HepG2 (cell line): ENCODE results near the gene TASP1. TPM values are rescaled to one million over a fixed set of nuclear protein-coding genes. Genes with fewer than 3 reads are reported as not detected.

ENCODE experiments used
- ATAC-seq: fragments of 200-7000 bp; cut with Tn5 transposase; 3 replicates; pipeline ENCODE4 v1.9.1; 2020; ENCODE audit warnings: mild to moderate bottlenecking, moderate library complexity
- BruUV-seq: library from RNA; stranded (reverse); fragments of 400-500 nt; replicated peaks from 2 replicates; lab custom pipeline; 2021; lab: Mats Ljungman, UMichigan
- CTCF ChIA-PET: fragments of 300-600 bp; formaldehyde crosslinking; extraction: SDS; loops from one replicate; lab custom pipeline; 2021; ENCODE audit warnings: low total read pairs, inconsistent platforms, low intra/inter-chr PET ratio; lab: Yijun Ruan, JAX
- POLR2A ChIA-PET: fragments of 350-600 bp; sonication (Branson Sonifier 250); formaldehyde crosslinking; loops from one replicate; lab custom pipeline; 2020; ENCODE audit warnings: antibody characterized with exemption, inconsistent platforms; lab: Yijun Ruan, JAX
- DNase-seq: peaks from one replicate; pipeline ENCODE4 v3.0.0-alpha.2; 2015; ENCODE audit warnings: low spot score
- FAIRE-seq: peaks from 3 replicates; lab custom pipeline; 2011; peaks lifted over from hg19 to GRCh38; lab: Jason Lieb, UNC
- H2AFZ ChIP-seq: one replicate; pipeline ENCODE4 v1.6.1; 2011; ENCODE audit warnings: low read length, inconsistent platforms
- H3K27ac ChIP-seq: fragments of 300-600 bp; 3 replicates; pipeline ENCODE4 v1.8.0; 2011; ENCODE audit warnings: mixed run types, mild to moderate bottlenecking, mixed read lengths, low read length, inconsistent platforms; ENCODE audit not compliant: insufficient read depth; ENCODE audit errors: extremely low read length
- H3K27me3 ChIP-seq, 2 experiments: fragments of 200-600 bp in 1 of 2; 2 replicates in 1 of 2; 3 replicates in 1 of 2; pipeline versions ENCODE4 v1.6.0 to v1.8.0; 2011; ENCODE audit warnings: low read length in 2 of 2, mild to moderate bottlenecking in 2 of 2, moderate library complexity in 2 of 2, inconsistent platforms in 1 of 2; ENCODE audit not compliant: insufficient read depth in 2 of 2, control insufficient read depth in 1 of 2
- H3K36me3 ChIP-seq, 2 experiments: fragments of 200-600 bp in 1 of 2; replicated peaks in 1 of 2; 2 replicates in 1 of 2; 3 replicates in 1 of 2; pipeline versions ENCODE4 v1.5.1 to v1.8.0; 2011; ENCODE audit warnings: low read length in 2 of 2, inconsistent platforms in 1 of 2; ENCODE audit not compliant: insufficient read depth in 2 of 2, control insufficient read depth in 1 of 2
- H3K4me1 ChIP-seq: 2 replicates; pipeline ENCODE4 v1.5.1; 2012; ENCODE audit warnings: low read length, inconsistent platforms; ENCODE audit not compliant: insufficient read depth
- H3K4me2 ChIP-seq: 2 replicates; pipeline ENCODE4 v1.6.0; 2011; ENCODE audit warnings: low read depth, low read length, inconsistent platforms
- H3K4me3 ChIP-seq, 3 experiments: fragments of 200-600 bp in 1 of 3; sonication (generic), shearing (Covaris generic) in 1 of 3; replicated peaks in 1 of 3; 2 replicates each; pipeline ENCODE4 v1.5.1; 2011 to 2016; ENCODE audit warnings: low read length in 3 of 3, inconsistent platforms in 2 of 3, low read depth in 2 of 3, mild to moderate bottlenecking in 2 of 3, control low read depth in 1 of 3, mixed read lengths in 1 of 3; ENCODE audit not compliant: insufficient read depth in 1 of 3
- H3K79me2 ChIP-seq: one replicate; pipeline ENCODE4 v1.6.1; 2011; ENCODE audit warnings: low read length, inconsistent platforms; ENCODE audit not compliant: insufficient read depth
- H3K9ac ChIP-seq: 2 replicates; pipeline ENCODE4 v1.6.0; 2011; ENCODE audit warnings: mild to moderate bottlenecking, low read depth, low read length, inconsistent platforms; ENCODE audit not compliant: insufficient read depth
- H3K9me3 ChIP-seq: 2 replicates; pipeline ENCODE4 v1.5.1; 2012; ENCODE audit warnings: mild to moderate bottlenecking, low read length
- H4K20me1 ChIP-seq: 2 replicates; pipeline ENCODE4 v1.6.0; 2011; ENCODE audit warnings: inconsistent platforms, mild to moderate bottlenecking, low read length, moderate library complexity; ENCODE audit not compliant: insufficient read depth
- ATRX ChIP-seq: sonication (generic); formaldehyde crosslinking; IDR thresholded peaks from 2 replicates; pipeline ENCODE4 v1.4.0; 2020; ENCODE audit warnings: missing genetic modification reagents, borderline replicate concordance
- GATAD1 ChIP-seq: IDR thresholded peaks from 2 replicates; pipeline ENCODE4 v1.6.1; 2016; ENCODE audit warnings: missing genetic modification reagents, missing compliant biosample characterization
- GMEB2 ChIP-seq: IDR thresholded peaks from 2 replicates; pipeline ENCODE4 v1.6.1; 2016; ENCODE audit warnings: missing biosample characterization, missing genetic modification reagents, low read depth
- NFKBIZ ChIP-seq: IDR thresholded peaks from 2 replicates; pipeline ENCODE4 v1.6.1; 2018; ENCODE audit warnings: missing genetic modification reagents, missing compliant biosample characterization
- NR3C1 ChIP-seq: sonication (generic); formaldehyde crosslinking; IDR thresholded peaks from 2 replicates; pipeline ENCODE4 v1.4.0; 2020; ENCODE audit warnings: missing genetic modification reagents
- PRDM4 ChIP-seq: sonication (generic); formaldehyde crosslinking; IDR thresholded peaks from 2 replicates; pipeline ENCODE4 v1.9.0; 2021; ENCODE audit warnings: missing genetic modification reagents, borderline replicate concordance
- ZNF446 ChIP-seq: sonication (generic); formaldehyde crosslinking; IDR thresholded peaks from 2 replicates; pipeline ENCODE4 v1.5.0; 2020; ENCODE audit warnings: mild to moderate bottlenecking, missing genetic modification reagents
- ZNF691 ChIP-seq: sonication (generic); formaldehyde crosslinking; IDR thresholded peaks from 2 replicates; pipeline ENCODE4 v1.4.0; 2020; ENCODE audit warnings: missing genetic modification reagents, low read depth, mild to moderate bottlenecking, borderline replicate concordance
- ZNF777 ChIP-seq: sonication (generic); formaldehyde crosslinking; IDR thresholded peaks from 2 replicates; pipeline ENCODE4 v1.4.0; 2020; ENCODE audit warnings: missing genetic modification reagents
- ZZZ3 ChIP-seq: sonication (generic); formaldehyde crosslinking; IDR thresholded peaks from 2 replicates; pipeline ENCODE4 v1.4.0; 2020; ENCODE audit warnings: missing genetic modification reagents, mild to moderate bottlenecking, borderline replicate concordance
- WGBS: methylation state at CpG from one replicate; pipeline ENCODE4 v1.1.6; 2017; ENCODE audit warnings: low lambda C conversion rate; 5-methylcytosine and 5-hydroxymethylcytosine counted together
- in situ Hi-C: cut with HindIII; loops from 2 replicates; pipeline ENCODE4 v1.10.0; 2017; ENCODE audit warnings: low pct_unique_long_range_greater_than_20kb; ENCODE audit not compliant: extremely low pct_ligation_motif_present
- intact Hi-C: fragments of 100-400 bp; cut with micrococcal nuclease; formaldehyde crosslinking; loops from one replicate; pipeline ENCODE4 v1.10.0; 2022; ENCODE audit not compliant: unreplicated experiment
- polyA plus RNA-seq, 8 experiments: library from polyadenylated mRNA; depleted of rRNA in 3 of 8; stranded (reverse) in 7 of 8; unstranded in 1 of 8; fragments of >200 nt; fragmentation: Illumina TruSeq in 4 of 8; extraction: Trizol in 4 of 8; gene quantifications; 2 replicates each; pipeline versions ENCODE4 v1.2.1 to v1.2.3, GENCODE V29; 2011 to 2016; ENCODE audit warnings: low read depth in 4 of 8, missing spikeins in 1 of 8, mixed read lengths in 1 of 8; ENCODE audit not compliant: insufficient read depth in 1 of 8
- total RNA-seq, 5 experiments: library from RNA; depleted of rRNA; stranded (reverse); fragments of >200 nt; fragmentation: Illumina TruSeq; extraction: Trizol; gene quantifications; 2 replicates each; pipeline ENCODE4 v1.2.3, GENCODE V29; 2016; ENCODE audit warnings: low read depth in 1 of 5

Gene TASP1
- total and polyA plus RNA-seq, 2 of the 13 experiments (the other 11 are each of a cell fraction or from before 2014, with no cell fraction given), result 10.0 to 25.2 TPM

- TF ChIP-seq GMEB2, result no peak
- TF ChIP-seq ZNF777, result no peak
Measured at GRCh38 chr20:13563854-13564253, 74.9 kb downstream of the TASP1 start (continued).

- 98% methylated on average over 1 of the region's 1 CpG for WGBS
- no peak overlapping the region for H3K4me3 ChIP-seq
- intact Hi-C loops, result no loop called here
- no peak overlapping the region for H3K4me2 ChIP-seq
- H4K20me1 ChIP-seq, result no peaks in the 10 kb centered on the region; the same call in 1 of the 2 replicates
- TF ChIP-seq ZNF691 (CRISPR knock-in tag), result no peak
- TF ChIP-seq ZZZ3, result no peak
- no peak for TF ChIP-seq NFKBIZ (CRISPR knock-in tag)
- no peak for TF ChIP-seq PRDM4 (CRISPR knock-in tag)
- no peak for TF ChIP-seq NR3C1 (CRISPR knock-in tag)
- no peak for TF ChIP-seq ZNF446 (CRISPR knock-in tag)
- TF ChIP-seq GATAD1, result no peak
- no peak for TF ChIP-seq ATRX (CRISPR knock-in tag)
- DNase-seq (no peak), FAIRE-seq (no peak), ATAC-seq (no peak)
- no peaks in the 10 kb centered on the region for H3K27me3 ChIP-seq
- BruUV-seq, result no TSS peak
- no peaks in the 10 kb centered on the region for H3K4me1 ChIP-seq
- H3K36me3 ChIP-seq, result peaks cover 0 to 7% of the 10 kb centered on the region in 2 experiments; a peak in 4 of 5 replicates
- no peak overlapping the region for H3K27ac ChIP-seq
- H2AFZ ChIP-seq, result no peak overlapping the region
- in situ Hi-C loops, result no loop called here
- ChIA-PET POLR2A (no interaction called here), CTCF (no interaction called here)
- H3K79me2 ChIP-seq, result no peaks in the 10 kb centered on the region
- no peak overlapping the region for H3K9ac ChIP-seq
- no peaks in the 10 kb centered on the region for H3K9me3 ChIP-seq
Measured at GRCh38 chr20:13554706-13555105, 84.0 kb downstream of the TASP1 start.
